GM12878 (cell line): ENCODE measurements around the gene ASCC2. TPM values are rescaled to one million over a fixed set of nuclear protein-coding genes. Genes with fewer than 3 reads are reported as not detected.

Experiments
- ATAC-seq: fragments of 200-7000 bp; cut with Tn5 transposase; 3 replicates; pipeline ENCODE4 v1.9.1; 2020; ENCODE audit warnings: mild to moderate bottlenecking, moderate library complexity
- BruUV-seq: library from RNA; stranded (reverse); fragments of 400-500 nt; replicated peaks from 2 replicates; lab custom pipeline; 2021; lab: Mats Ljungman, UMichigan
- CTCF ChIA-PET: fragments of 300-600 bp; sonication (Branson Sonifier 250); formaldehyde crosslinking; extraction: SDS; loops from one replicate; lab custom pipeline; 2021; ENCODE audit warnings: inconsistent platforms; lab: Yijun Ruan, JAX
- POLR2A ChIA-PET: fragments of 350-600 bp; formaldehyde crosslinking; extraction: SDS; loops from one replicate; lab custom pipeline; 2021; ENCODE audit warnings: inconsistent platforms; lab: Charles Lee
- RAD21 ChIA-PET: fragments of 300-600 bp; sonication (Branson Sonifier 250); formaldehyde crosslinking; loops from one replicate; lab custom pipeline; 2023; ENCODE audit warnings: antibody characterized with exemption; ENCODE audit not compliant: unreplicated experiment; lab: Charles Lee
- SMC1A ChIA-PET: fragments of 300-600 bp; sonication (Branson Sonifier 250); formaldehyde crosslinking; loops from one replicate; lab custom pipeline; 2023; ENCODE audit not compliant: unreplicated experiment, uncharacterized antibody; lab: Charles Lee
- DNase-seq: peaks from one replicate; pipeline ENCODE4 v3.0.0-alpha.2; 2011; ENCODE audit warnings: low read depth, low spot score
- FAIRE-seq: peaks from 3 replicates; lab custom pipeline; 2011; peaks lifted over from hg19 to GRCh38; lab: Jason Lieb, UNC
- H2AFZ ChIP-seq: 2 replicates; pipeline ENCODE4 v1.6.0; 2011; ENCODE audit warnings: low read depth, low read length, control low read depth; ENCODE audit not compliant: control insufficient read depth
- H3K27ac ChIP-seq: 2 replicates; pipeline ENCODE4 v1.5.1; 2011; ENCODE audit warnings: control low read depth; ENCODE audit not compliant: control insufficient read depth, insufficient read depth
- H3K27me3 ChIP-seq, 2 experiments: replicated peaks in 1 of 2; 2 replicates each; pipeline versions ENCODE4 v1.6.0 to v1.6.1; 2011; ENCODE audit warnings: low read length in 1 of 2; ENCODE audit not compliant: control insufficient read depth in 2 of 2, insufficient read depth in 2 of 2
- H3K36me3 ChIP-seq, 2 experiments: 2 replicates each; pipeline ENCODE4 v1.5.1; 2011; ENCODE audit warnings: low read length in 1 of 2; ENCODE audit not compliant: control insufficient read depth in 2 of 2, insufficient read depth in 2 of 2
- H3K4me1 ChIP-seq: 2 replicates; pipeline ENCODE4 v1.6.1; 2011; ENCODE audit warnings: mild to moderate bottlenecking, low read length, moderate library complexity, mixed read lengths; ENCODE audit not compliant: control insufficient read depth, insufficient read depth
- H3K4me2 ChIP-seq: 2 replicates; pipeline ENCODE4 v1.6.0; 2011; ENCODE audit warnings: control low read depth; ENCODE audit not compliant: control insufficient read depth, insufficient read depth
- H3K4me3 ChIP-seq: fragments of 200-600 bp; sonication (generic); 2 replicates; pipeline ENCODE4 v1.5.1; 2016
- H3K79me2 ChIP-seq: 2 replicates; pipeline ENCODE4 v1.6.0; 2011; ENCODE audit warnings: low read length; ENCODE audit not compliant: control insufficient read depth, insufficient read depth
- H3K9ac ChIP-seq: 2 replicates; pipeline ENCODE4 v1.8.0; 2011; ENCODE audit warnings: low read length, control low read depth, mixed read lengths; ENCODE audit not compliant: control insufficient read depth, insufficient read depth
- H3K9me3 ChIP-seq: replicated peaks from 3 replicates; pipeline ENCODE4 v1.5.1; 2011; ENCODE audit warnings: mild to moderate bottlenecking, low read length; ENCODE audit not compliant: control insufficient read depth, insufficient read depth
- H4K20me1 ChIP-seq: 2 replicates; pipeline ENCODE4 v1.6.0; 2011; ENCODE audit not compliant: control insufficient read depth, insufficient read depth
- CBFB ChIP-seq: IDR thresholded peaks from 2 replicates; pipeline ENCODE4 v1.6.1; 2016; ENCODE audit warnings: antibody characterized with exemption, low read depth
- CREM ChIP-seq: IDR thresholded peaks from 2 replicates; pipeline ENCODE4 v1.6.1; 2014; ENCODE audit warnings: antibody characterized with exemption, low read depth
- CTCF ChIP-seq, 3 experiments: IDR thresholded peaks in 2 of 3; conservative IDR thresholded peaks in 1 of 3; 2 replicates each; pipeline ENCODE4 v1.5.1; 2011; ENCODE audit warnings: low read depth in 3 of 3, low read length in 3 of 3, mild to moderate bottlenecking in 3 of 3, control low read depth in 2 of 3, moderate library complexity in 2 of 3, inconsistent platforms in 1 of 3, mixed read lengths in 1 of 3; ENCODE audit not compliant: control insufficient read depth in 2 of 3, insufficient read depth in 1 of 3; ENCODE audit errors: extremely low read depth in 1 of 3
- EZH2 ChIP-seq: IDR thresholded peaks from 2 replicates; pipeline ENCODE4 v1.6.1; 2012; ENCODE audit warnings: low read depth, mild to moderate bottlenecking, control low read depth, inconsistent platforms, low read length, borderline replicate concordance; ENCODE audit not compliant: control insufficient read depth
- FOS ChIP-seq: IDR thresholded peaks from 3 replicates; pipeline ENCODE4 v1.6.1; 2011; ENCODE audit warnings: borderline replicate concordance; ENCODE audit not compliant: insufficient read length; ENCODE audit errors: extremely low read depth
- FOXM1 ChIP-seq: IDR thresholded peaks from 2 replicates; pipeline ENCODE4 v1.6.1; 2012; ENCODE audit warnings: low read depth, mild to moderate bottlenecking, inconsistent platforms, low read length, moderate library complexity
- KLF5 ChIP-seq: fragments of 450-650 bp; IDR thresholded peaks from 2 replicates; pipeline ENCODE4 v1.6.1; 2014; ENCODE audit warnings: mild to moderate bottlenecking; ENCODE audit not compliant: partially characterized antibody
- NR2C1 ChIP-seq: fragments of 450-650 bp; IDR thresholded peaks from 2 replicates; pipeline ENCODE4 v1.6.1; 2017; ENCODE audit warnings: antibody characterized with exemption, mild to moderate bottlenecking, moderate library complexity
- PAX8 ChIP-seq: fragments of 450-650 bp; IDR thresholded peaks from 2 replicates; pipeline ENCODE4 v1.6.1; 2017; ENCODE audit warnings: mild to moderate bottlenecking, moderate library complexity
- PBX3 ChIP-seq: IDR thresholded peaks from 2 replicates; pipeline ENCODE4 v1.6.1; 2011; ENCODE audit warnings: mild to moderate bottlenecking, low read depth, low read length, moderate library complexity; ENCODE audit not compliant: insufficient replicate concordance
- POU2F2 ChIP-seq: IDR thresholded peaks from 3 replicates; pipeline ENCODE4 v1.6.1; 2011; ENCODE audit warnings: low read depth, mild to moderate bottlenecking, low read length, borderline replicate concordance
- RB1 ChIP-seq: fragments of 450-650 bp; formaldehyde crosslinking; IDR thresholded peaks from 2 replicates; pipeline ENCODE4 v1.6.1; 2017; ENCODE audit warnings: mild to moderate bottlenecking, borderline replicate concordance
- TBL1XR1 ChIP-seq: IDR thresholded peaks from 2 replicates; pipeline ENCODE4 v1.6.1; 2012; ENCODE audit warnings: low read depth, low read length, improper control_type of control experiment
- YY1 ChIP-seq: IDR thresholded peaks from 2 replicates; pipeline ENCODE4 v1.6.1; 2011; ENCODE audit warnings: low read depth, mild to moderate bottlenecking, low read length
- ZNF24 ChIP-seq: fragments of 450-650 bp; IDR thresholded peaks from 2 replicates; pipeline ENCODE4 v1.6.1; 2017; ENCODE audit warnings: antibody characterized with exemption, mild to moderate bottlenecking
- ZNF622 ChIP-seq: fragments of 450-650 bp; IDR thresholded peaks from 2 replicates; pipeline ENCODE4 v1.6.1; 2017; ENCODE audit warnings: mild to moderate bottlenecking, inconsistent platforms
- ZSCAN29 ChIP-seq: fragments of 450-650 bp; IDR thresholded peaks from 2 replicates; pipeline ENCODE4 v1.6.1; 2017; ENCODE audit warnings: mild to moderate bottlenecking, moderate library complexity
- WGBS: methylation state at CpG from one replicate; pipeline ENCODE4 v1.1.6; 2016; ENCODE audit warnings: low lambda C conversion rate; ENCODE audit not compliant: insufficient replicate concordance, insufficient coverage; ENCODE audit errors: missing lambda C conversion rate; 5-methylcytosine and 5-hydroxymethylcytosine counted together
- in situ Hi-C: fragments of 300-500 bp; cut with MboI; formaldehyde crosslinking; loops from 9 replicates; pipeline ENCODE4 v1.14.3; 2018; ENCODE audit warnings: mixed read lengths
- intact Hi-C: fragments of 100-400 bp; cut with micrococcal nuclease; formaldehyde crosslinking; loops from one replicate; pipeline ENCODE4 v1.14.2; 2022; ENCODE audit not compliant: unreplicated experiment
- polyA plus RNA-seq, 11 experiments: library from polyadenylated mRNA; depleted of rRNA in 4 of 11; unstranded in 6 of 11; stranded (reverse) in 5 of 11; fragments of >200 nt; fragmentation: Nextera tagmentation in 4 of 11; fragmentation: Illumina TruSeq in 1 of 11; extraction: Ambion mirVana in 4 of 11; extraction: Trizol in 1 of 11; gene quantifications; 1 replicate in 1 of 11; 2 replicates in 10 of 11; pipeline versions ENCODE4 v1.2.1 to v1.2.3, GENCODE V29; 2011 to 2016; ENCODE audit warnings: inconsistent platforms in 2 of 11, missing spikeins in 2 of 11, low read depth in 1 of 11
- total RNA-seq, 4 experiments: library from RNA; depleted of rRNA in 3 of 4; stranded (reverse); fragments of >200 nt in 3 of 4; fragmentation: Illumina TruSeq in 1 of 4; extraction: Trizol in 1 of 4; gene quantifications; 2 replicates each; pipeline versions ENCODE4 v1.2.1 to v1.2.3, GENCODE V29; 2013 to 2021

ASCC2 gene
- total and polyA plus RNA-seq, 10 of the 15 experiments (the other 5 are each of a cell fraction or from before 2014, with no cell fraction given): 5.3 to 91.4 (median 56.5) TPM

- H4K20me1 ChIP-seq: no peaks in the 10 kb centered on the region
- in situ Hi-C loops: no loop called here
- no peak for TF ChIP-seq ZNF24
- TF ChIP-seq, all 136 proteins: peak for 0
- ChIA-PET CTCF (no interaction called here), POLR2A (no interaction called here), SMC1A (no interaction called here), RAD21 (no interaction called here)
- no peaks in the 10 kb centered on the region for H3K27me3 ChIP-seq
- no peak overlapping the region for H2AFZ ChIP-seq
- H3K4me3 ChIP-seq: no peak overlapping the region
- no peak overlapping the region for H3K27ac ChIP-seq
- no peaks in the 10 kb centered on the region for H3K36me3 ChIP-seq
- ATAC-seq (no peak), DNase-seq (no peak), FAIRE-seq (no peak)
- H3K9me3 ChIP-seq: no peaks in the 10 kb centered on the region
- intact Hi-C loops: no loop called here
- no peak overlapping the region for H3K9ac ChIP-seq
- no peak overlapping the region for H3K4me2 ChIP-seq
- H3K4me1 ChIP-seq: peaks cover 6% of the 10 kb centered on the region
- peaks cover 19% of the 10 kb centered on the region for H3K79me2 ChIP-seq
- BruUV-seq: no TSS peak
Observed at GRCh38 chr22:29840498-29840897, 2.4 kb upstream of the ASCC2 start.

GRCh38 chr22:29839039-29839438 is 965 bp upstream of the ASCC2 start:
- H4K20me1 ChIP-seq: no peaks in the 10 kb centered on the region
- peak overlapping the region; percentile 91 for H2AFZ ChIP-seq
- no peak overlapping the region for H3K4me3 ChIP-seq
- H3K4me1 ChIP-seq: peaks cover 6% of the 10 kb centered on the region
- no peaks in the 10 kb centered on the region for H3K9me3 ChIP-seq
- ChIA-PET SMC1A (interaction anchor here (1.2 to 2.5 kb wide), 3 partner anchors 10 to 166 kb away, joined by 3 to 11 read pairs (median 5); no protein-coding TSS in a partner anchor), CTCF (no interaction called here), RAD21 (interaction anchor here (2.0 to 2.3 kb wide), 2 partner anchors 18 to 166 kb away, joined by 7 to 9 read pairs; no protein-coding TSS in a partner anchor), POLR2A (interaction anchor here (1.2 kb wide), 1 partner anchor 42 kb away, joined by 5 read pairs; no protein-coding TSS in a partner anchor)
- no peak for FAIRE-seq
- intact Hi-C loops (loop anchor here (5.0 kb wide), 1 partner anchor 168 kb away; no protein-coding TSS in a partner anchor), in situ Hi-C loops (no loop called here)
- peak overlapping the region; percentile 47; the same call in 1 of the 2 replicates for H3K27ac ChIP-seq
- peaks cover 0 to 5% of the 10 kb centered on the region in 2 experiments; a peak in 1 of 4 replicates for H3K36me3 ChIP-seq
- H3K27me3 ChIP-seq: no peaks in the 10 kb centered on the region
- H3K79me2 ChIP-seq: peaks cover 22% of the 10 kb centered on the region
- ATAC-seq: no peak
- no peak overlapping the region; the same call in 1 of the 2 replicates for H3K4me2 ChIP-seq
- BruUV-seq: no TSS peak
- no peak overlapping the region for H3K9ac ChIP-seq
- 43% methylated on average over 1 of the region's 1 CpG for WGBS
- no peak for DNase-seq
- TF ChIP-seq FOS: no peak
- TF ChIP-seq KLF5: no peak
- TF ChIP-seq CREM: no peak
- TF ChIP-seq FOXM1: no peak
- TF ChIP-seq ZNF622: no peak
- no peak for TF ChIP-seq ZSCAN29
- no peak for TF ChIP-seq NR2C1
- TF ChIP-seq PAX8: no peak
- TF ChIP-seq CTCF (IDR thresholded peaks at IDR 0.05 in 2 of 3, conservative IDR thresholded peaks at IDR 0.05 in 1 of 3; ENCODE audit: control insufficient read depth in 2 of 3, extremely low read depth in 1 of 3, insufficient read depth in 1 of 3, low read depth in 3 of 3, low read length in 3 of 3): no peak
- TF ChIP-seq CBFB: no peak
- no peak for TF ChIP-seq RB1
- no peak for TF ChIP-seq YY1
- no peak for TF ChIP-seq TBL1XR1
- no peak for TF ChIP-seq POU2F2
- no peak for TF ChIP-seq PBX3
- no peak for TF ChIP-seq EZH2
